ENCODE data around the gene ZNF32.
A peak's percentile ranks its signal among the peaks of the same experiment; 100 is the strongest.
"Not testable (repeated sequence)": the region's sequence is repeated elsewhere in the genome, so short reads cannot be mapped to it uniquely, and the experiment has no call there.

Gene ZNF32

GRCh38 chr10:43644252-43644651 is 4.4 kb downstream of the ZNF32 start:
- DNase-seq (ENCODE audit: insufficient read length, low spot score) = no peak
- no peak for FAIRE-seq

- no peak for DNase-seq (ENCODE audit: insufficient read length, low spot score)
- FAIRE-seq = no peak
Observed at GRCh38 chr10:43640603-43641002, 8.1 kb downstream of the ZNF32 start.

GRCh38 chr10:43635816-43636215 is 12.9 kb downstream of the ZNF32 start:
- not testable (repeated sequence) for FAIRE-seq; DNase-seq (ENCODE audit: insufficient read length, low spot score)

- FAIRE-seq = no peak
- no peak for DNase-seq (ENCODE audit: insufficient read length, low spot score)
Observed at GRCh38 chr10:43628956-43629355, 19.7 kb downstream of the ZNF32 start.

- DNase-seq (ENCODE audit: insufficient read length, low spot score) (no peak), FAIRE-seq (no peak)
Observed at GRCh38 chr10:43627942-43628341, 20.7 kb downstream of the ZNF32 start.

GRCh38 chr10:43623351-43623750 is 25.3 kb downstream of the ZNF32 start:
- peak; percentile 31 for FAIRE-seq
- no peak for DNase-seq (ENCODE audit: insufficient read length, low spot score)

- DNase-seq (ENCODE audit: insufficient read length, low spot score) (no peak), FAIRE-seq (no peak)
Observed at GRCh38 chr10:43622038-43622437, 26.6 kb downstream of the ZNF32 start.

GRCh38 chr10:43619368-43619767 is 29.3 kb downstream of the ZNF32 start:
- DNase-seq (ENCODE audit: insufficient read length, low spot score) = no peak
- FAIRE-seq = no peak

- FAIRE-seq (no peak), DNase-seq (ENCODE audit: insufficient read length, low spot score) (no peak)
Observed at GRCh38 chr10:43616697-43617370, 31.8 kb downstream of the ZNF32 start.

- DNase-seq (ENCODE audit: insufficient read length, low spot score) = no peak
- FAIRE-seq = no peak
Observed at GRCh38 chr10:43610636-43611035, 38.0 kb downstream of the ZNF32 start.

- no peak for FAIRE-seq
Observed at GRCh38 chr10:43607199-43607573, 41.5 kb downstream of the ZNF32 start.

GRCh38 chr10:43606323-43607198 is 42.1 kb downstream of the ZNF32 start, which contains the start of gene ZNF485:
Gene ZNF485 (plus strand): TSS chr10:43606438. CDS start chr10:43607051, 613 bp downstream.
- peak; percentile 94 for FAIRE-seq
- DNase-seq (ENCODE audit: insufficient read length, low spot score) = peak; percentile 87

More at GRCh38 chr10:43607199-43607573, 41.5 kb downstream of the ZNF32 start:
- DNase-seq (ENCODE audit: insufficient read length, low spot score) = no peak

GRCh38 chr10:43605850-43606322 is 42.8 kb downstream of the ZNF32 start:
- FAIRE-seq = no peak
- no peak for DNase-seq (ENCODE audit: insufficient read length, low spot score)

GRCh38 chr10:43601576-43601975 is 47.1 kb downstream of the ZNF32 start:
- not testable (repeated sequence) for DNase-seq (ENCODE audit: insufficient read length, low spot score); FAIRE-seq

GRCh38 chr10:43599333-43599732 is 49.3 kb downstream of the ZNF32 start:
- no peak for FAIRE-seq
- no peak for DNase-seq (ENCODE audit: insufficient read length, low spot score)

- DNase-seq (ENCODE audit: insufficient read length, low spot score) = no peak
- no peak for FAIRE-seq
Observed at GRCh38 chr10:43598446-43598845, 50.2 kb downstream of the ZNF32 start.

- FAIRE-seq (no peak), DNase-seq (ENCODE audit: insufficient read length, low spot score) (no peak)
Observed at GRCh38 chr10:43596546-43596945, 52.1 kb downstream of the ZNF32 start.

- FAIRE-seq (no peak), DNase-seq (ENCODE audit: insufficient read length, low spot score) (no peak)
Observed at GRCh38 chr10:43595739-43596298, 52.9 kb downstream of the ZNF32 start.

GRCh38 chr10:43594944-43595589 is 53.6 kb downstream of the ZNF32 start:
- no peak for DNase-seq (ENCODE audit: insufficient read length, low spot score)
- FAIRE-seq = no peak
